Dedifferentiated amniotic fluid mesenchymal stem cell (primary cell): Measurements from ENCODE around the gene RAP1GAP2.
"Not testable (repeated sequence)": the region's sequence is repeated elsewhere in the genome, so short reads cannot be mapped to it uniquely, and the experiment has no call there.

ENCODE experiments used
- DNase-seq: peaks from one replicate; pipeline ENCODE4 v3.0.0-alpha.2; 2016; ENCODE audit errors: extremely low spot score

RAP1GAP2 gene

GRCh38 chr17:2883544-2884213, 87.4 kb downstream of the RAP1GAP2 start:
- no peak for DNase-seq

DNA sequence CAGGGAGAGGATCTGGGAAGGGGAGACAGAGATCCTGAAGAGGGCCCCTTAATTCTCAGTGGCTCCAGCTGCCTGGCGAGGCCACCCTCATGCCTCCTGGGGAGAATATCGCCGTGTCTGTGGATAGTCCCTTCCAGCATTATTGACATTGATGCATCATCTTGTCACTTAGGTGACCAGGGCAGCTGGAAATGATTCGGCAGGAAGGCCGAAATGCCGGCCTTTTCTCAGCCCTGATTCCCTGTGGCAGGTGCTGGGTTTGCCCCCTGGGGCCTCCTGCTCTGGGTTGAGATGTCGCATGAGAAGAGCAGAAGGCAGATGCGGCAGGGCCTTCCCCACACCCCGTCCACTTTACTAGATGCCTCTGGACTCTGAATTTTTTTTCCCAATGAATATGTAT, 89.5 kb downstream of the RAP1GAP2 start:
- no peak for DNase-seq

GRCh38 chr17:2888326-2888725, 92.1 kb downstream of the RAP1GAP2 start:
- DNase-seq: no peak

GRCh38 chr17:2889256-2889655, 93.0 kb downstream of the RAP1GAP2 start:
- no peak for DNase-seq

- DNase-seq: not testable (repeated sequence)
Measured at GRCh38 chr17:2890778-2891177, 94.5 kb downstream of the RAP1GAP2 start.

- no peak for DNase-seq
Measured at GRCh38 chr17:2892305-2892971, 96.2 kb downstream of the RAP1GAP2 start.

- no peak for DNase-seq
Measured at GRCh38 chr17:2893422-2893914, 97.2 kb downstream of the RAP1GAP2 start.

GRCh38 chr17:2894782-2895181, 98.5 kb downstream of the RAP1GAP2 start:
- DNase-seq: no peak

GRCh38 chr17:2897605-2898004, 101.4 kb downstream of the RAP1GAP2 start:
- no peak for DNase-seq

GRCh38 chr17:2898255-2898926, 102.2 kb downstream of the RAP1GAP2 start:
- no peak for DNase-seq

DNA sequence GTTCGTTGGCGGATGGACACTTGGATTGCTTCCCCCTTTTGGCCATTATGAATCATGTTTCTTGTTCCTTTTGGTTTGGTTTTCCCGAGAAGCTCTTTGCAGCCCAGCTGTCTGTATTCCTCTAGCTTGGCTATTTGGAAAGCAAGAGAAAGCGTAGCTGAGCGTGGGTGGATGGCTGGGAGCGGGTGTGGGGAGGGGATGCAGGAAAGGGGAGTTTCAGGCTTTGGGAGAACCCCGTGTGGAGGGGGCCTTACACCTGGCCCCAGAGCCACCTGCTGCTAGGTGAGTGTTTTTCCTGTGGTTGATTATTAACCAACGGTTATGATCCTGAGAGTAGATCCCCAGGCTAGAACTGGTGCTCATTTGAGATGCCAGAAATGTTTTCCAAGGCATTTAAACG, 103.7 kb downstream of the RAP1GAP2 start:
- DNase-seq: no peak

DNA sequence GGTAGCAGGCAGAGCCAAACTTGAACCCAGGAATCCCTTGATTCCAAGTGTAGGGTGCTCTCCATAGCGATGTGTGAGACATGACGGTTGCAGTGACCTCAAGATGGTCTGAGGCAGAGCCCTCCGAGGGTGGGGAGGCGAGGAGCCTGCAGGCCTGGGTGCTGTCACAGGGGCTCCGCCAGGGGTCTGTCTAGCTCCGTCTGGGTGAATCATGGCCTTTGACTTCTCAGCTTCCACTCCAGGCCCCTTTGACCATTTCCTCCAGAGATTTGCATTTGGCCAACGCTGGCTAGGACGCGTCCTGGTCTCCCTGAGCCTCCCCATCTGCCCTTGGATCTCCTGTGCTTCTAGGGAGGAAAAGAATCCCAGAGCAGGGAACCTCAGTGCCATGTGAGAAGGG, 104.6 kb downstream of the RAP1GAP2 start:
- DNase-seq: no peak

- DNase-seq: no peak
Measured at GRCh38 chr17:2901582-2901981, 105.3 kb downstream of the RAP1GAP2 start.

DNA sequence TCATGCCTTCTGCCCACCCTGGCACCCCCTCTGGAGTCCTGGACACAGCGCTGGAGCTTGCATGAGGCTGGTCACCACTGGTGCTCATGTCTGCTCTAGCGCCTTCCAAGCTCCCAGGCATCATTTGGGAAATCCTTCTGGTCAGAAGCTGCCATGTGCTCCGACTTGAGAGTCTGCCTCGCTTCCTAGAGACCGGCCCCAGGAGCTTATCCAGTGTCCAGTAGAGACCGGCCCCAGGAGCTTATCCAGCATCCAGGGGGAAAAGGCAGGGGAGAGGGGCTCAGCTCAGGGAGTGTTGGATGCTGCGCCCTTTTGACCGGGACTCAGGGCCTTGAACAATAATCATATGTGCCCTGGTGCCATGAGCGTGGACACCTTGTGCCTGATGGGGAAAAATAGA, 106.3 kb downstream of the RAP1GAP2 start:
- no peak for DNase-seq

DNA sequence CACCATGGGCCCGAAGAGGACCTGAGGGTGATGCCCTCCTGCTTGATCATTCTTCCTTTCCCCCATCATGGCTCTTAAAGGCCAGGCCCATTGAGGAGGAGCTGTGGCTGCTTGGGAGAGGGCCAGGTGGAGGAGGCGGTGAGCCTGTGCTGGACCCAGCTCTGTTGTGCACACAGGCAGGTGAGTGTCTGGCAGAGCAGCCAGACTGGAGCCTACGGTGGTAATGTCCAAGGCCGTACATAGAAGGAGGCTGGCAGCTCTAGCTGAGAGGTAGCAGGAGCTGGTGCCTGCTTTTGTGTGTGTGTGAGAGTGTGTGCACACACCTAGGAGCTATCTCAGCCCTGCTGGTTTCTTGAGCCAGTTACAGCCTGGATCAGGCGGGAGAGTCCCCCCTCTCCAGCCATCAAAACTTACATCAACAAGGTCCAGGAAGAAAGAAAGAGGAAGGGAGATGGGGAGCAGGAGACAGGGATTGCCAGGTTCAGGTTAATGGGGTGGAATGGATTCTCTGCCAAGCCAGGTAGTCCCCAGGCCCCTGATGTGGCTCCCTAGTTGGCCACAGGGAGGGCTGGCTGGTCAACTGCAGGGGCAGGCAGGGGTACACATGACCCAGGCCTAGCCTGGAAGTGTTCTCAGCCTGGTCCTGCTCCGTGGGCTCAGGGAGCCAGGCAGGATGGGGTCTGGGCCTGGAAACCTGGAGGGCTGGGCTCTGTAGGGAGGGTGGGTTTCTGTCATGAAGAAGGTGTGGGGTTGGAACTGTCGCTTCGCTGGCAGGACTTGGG, 107.1 kb downstream of the RAP1GAP2 start:
- no peak for DNase-seq

DNA sequence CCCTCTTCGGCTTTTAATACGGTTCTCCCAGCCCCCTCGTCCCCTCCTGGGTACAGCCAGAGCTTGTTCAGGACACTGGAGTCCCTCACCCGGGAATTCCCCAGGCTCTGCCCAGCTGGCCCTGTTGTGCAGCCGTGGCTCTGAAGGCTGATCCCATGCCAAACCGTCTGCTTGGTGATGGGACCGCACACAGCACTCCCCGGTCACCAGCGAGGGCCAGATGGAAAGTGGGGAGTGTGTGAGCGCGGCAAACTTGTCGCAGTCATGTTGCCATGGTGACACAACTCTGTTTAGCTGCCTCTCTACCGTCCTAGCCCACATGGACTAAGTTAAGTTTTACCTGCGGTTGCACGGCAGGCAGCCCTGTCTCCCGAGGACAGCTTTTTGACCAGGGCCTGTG, 107.9 kb downstream of the RAP1GAP2 start:
- no peak for DNase-seq

DNA sequence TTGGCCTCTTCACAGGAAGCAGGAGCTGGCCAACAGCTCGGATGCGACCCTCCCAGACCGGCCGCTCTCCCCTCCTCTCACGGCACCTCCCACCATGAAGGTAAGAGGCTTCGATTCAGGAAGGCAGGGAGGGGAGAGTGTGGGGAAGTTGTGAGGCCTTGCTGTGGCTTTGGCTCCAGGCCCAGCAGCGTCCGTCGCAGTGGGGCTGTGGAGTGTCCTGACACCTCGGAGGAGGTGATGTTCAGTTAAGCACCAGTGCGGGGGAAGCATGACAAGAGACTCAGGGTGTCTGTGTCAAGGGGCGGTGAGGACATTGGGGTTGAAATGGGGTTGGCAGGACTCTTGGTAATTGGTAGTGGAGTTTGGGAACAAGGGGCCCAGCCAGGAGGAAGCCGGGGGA, 109.0 kb downstream of the RAP1GAP2 start:
- DNase-seq: no peak

GRCh38 chr17:2905696-2906501, 109.7 kb downstream of the RAP1GAP2 start:
- DNase-seq: no peak

GRCh38 chr17:2906901-2907300, 110.7 kb downstream of the RAP1GAP2 start:
- DNase-seq: no peak

DNA sequence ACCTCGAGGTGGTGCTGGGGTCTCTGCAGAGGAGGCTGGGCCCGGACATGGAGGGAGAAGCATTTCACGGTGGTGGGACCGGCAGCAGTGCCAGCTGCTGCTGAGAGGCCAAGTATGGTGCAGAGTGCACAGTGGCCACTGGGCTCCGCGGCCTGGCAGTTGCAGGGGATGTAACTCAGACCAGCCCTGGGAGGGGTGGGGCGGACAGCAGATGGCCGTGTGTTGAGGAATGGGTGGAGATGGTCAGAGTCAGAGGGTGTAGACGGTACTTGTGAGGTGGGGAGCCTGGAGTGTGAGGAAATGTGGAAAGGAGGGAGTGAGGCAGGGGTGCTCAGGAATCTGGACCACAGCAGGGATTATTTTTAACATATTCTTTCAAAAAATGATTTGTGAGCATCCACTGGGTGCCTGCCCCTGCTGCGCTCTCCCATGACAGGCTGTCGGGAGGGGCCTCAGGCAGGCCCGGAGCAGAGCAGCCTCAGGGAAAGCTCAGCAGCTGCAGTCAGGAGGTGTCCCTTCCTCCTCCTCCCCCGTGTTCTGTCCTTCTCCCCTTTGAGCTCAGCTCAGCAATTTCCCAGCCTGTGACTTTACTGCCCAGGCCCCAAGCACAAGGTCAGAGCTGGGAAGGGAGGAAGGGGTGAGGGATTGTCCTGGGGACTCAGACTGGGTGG, 113.1 kb downstream of the RAP1GAP2 start:
- DNase-seq: no peak

DNA sequence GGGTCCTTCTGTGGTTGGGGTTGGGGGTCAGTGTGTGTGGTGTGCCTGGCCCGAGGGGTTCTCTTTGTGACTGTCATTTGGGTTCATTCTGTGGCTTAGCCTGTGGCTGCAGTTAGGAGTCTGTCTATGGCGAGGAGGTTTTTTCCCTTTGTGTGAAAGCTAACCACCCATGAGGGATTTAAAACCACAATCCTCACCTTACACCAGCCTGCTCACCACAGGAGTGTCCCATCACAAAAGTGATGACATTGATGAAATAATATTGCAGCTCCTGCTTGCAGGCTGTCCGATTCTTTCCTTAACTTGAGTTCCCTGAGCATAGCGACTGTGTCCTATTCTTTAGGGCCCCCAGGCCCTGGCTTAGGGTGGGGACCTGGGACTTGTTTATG, 113.6 kb downstream of the RAP1GAP2 start:
- no peak for DNase-seq
